Stimulated activated CD8-positive, alpha-beta memory T cell treated with anti-CD3 and anti-CD28 coated beads, Interleukin-2, amount 100 ng/mL, for 1 hour (primary cell): ENCODE data around the gene RPS26.
"Not testable (repeated sequence)": the region's sequence is repeated elsewhere in the genome, so short reads cannot be mapped to it uniquely, and the experiment has no call there.

ENCODE experiments used
- DNase-seq, 2 donors: peaks; one replicate each; pipeline ENCODE4 v3.0.0-alpha.2; 2020; ENCODE audit warnings: low read depth in 2 of 2

The RPS26 gene

DNA sequence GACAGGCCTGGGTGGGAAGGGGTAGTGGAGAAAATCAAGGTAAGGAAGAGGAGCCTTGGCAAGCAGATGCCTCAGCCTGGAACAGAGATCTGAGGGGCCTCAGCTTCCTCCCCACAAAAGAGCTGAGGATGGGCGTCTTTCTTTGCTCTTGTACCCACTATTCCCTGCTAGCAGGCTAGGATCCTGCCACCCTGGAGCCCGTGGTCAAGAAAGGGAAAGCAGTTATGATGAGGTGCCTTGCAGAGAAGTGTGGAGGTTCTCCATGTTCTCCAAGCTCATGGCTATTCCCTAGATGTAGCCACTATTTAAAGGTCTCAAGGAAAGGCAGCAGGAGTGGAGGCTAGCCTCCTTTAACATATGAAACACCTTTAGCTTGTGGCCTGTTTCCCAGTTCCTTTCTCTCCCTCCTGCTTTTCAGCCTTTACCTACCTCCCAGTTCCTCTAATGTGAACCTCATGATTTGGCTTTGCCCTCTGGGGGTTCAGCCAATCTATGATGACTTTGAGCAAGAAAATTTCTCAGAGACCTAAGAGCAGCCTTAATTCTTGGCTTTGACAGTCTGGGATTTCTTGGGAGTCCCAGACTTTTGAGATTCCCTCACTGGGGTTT lies 19.7 kb upstream of the RPS26 start:
- DNase-seq = no peak

DNA sequence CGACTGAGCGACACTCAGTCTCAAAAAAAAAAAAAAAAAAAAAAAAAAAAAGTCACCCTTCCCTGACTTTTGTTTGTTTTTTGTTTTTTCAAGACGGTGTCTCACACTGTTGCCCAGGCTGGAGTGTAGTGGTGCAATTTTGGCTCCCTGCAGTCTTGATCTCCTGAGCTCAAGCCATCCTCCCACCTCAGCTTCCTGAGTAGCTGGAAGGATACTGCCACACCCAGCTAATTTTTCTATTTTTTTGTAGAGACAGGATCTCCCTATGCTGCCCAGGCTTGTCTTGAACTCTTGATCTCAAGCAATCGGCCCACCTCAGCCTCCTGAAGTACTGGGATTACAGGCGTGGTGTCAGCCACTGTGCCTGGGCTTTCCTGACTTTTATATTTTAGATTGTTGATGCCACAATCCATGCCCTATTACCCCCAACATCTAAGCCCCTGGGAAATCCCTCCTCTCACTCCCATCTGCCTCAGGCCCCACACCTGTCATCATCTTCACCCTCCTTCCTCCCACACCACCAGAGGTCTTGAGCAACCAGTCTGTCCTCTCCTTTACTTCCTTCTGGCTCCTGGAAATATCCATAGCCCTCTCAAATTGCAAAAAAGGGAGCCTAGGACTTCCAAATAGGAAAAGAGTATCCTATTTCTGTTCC lies 13.1 kb upstream of the RPS26 start:
- no peak for DNase-seq

DNA sequence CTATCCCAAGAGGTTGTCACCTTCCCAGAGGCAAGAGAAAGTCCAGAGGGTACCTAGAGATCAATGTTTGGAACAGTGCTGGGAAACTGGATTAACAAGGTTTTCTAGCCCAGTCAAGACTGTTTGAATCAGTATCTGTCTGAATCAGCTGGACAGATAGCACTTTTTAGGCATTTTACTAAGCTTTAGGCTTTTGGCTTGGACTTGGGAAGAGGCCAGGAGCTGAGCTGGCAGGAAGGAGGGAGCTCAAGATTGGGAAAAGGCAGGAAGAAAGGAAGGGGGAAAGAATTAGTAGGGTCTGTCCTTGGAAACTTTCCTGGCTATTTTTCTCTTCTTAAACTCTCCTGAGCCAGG lies 12.6 kb upstream of the RPS26 start:
- DNase-seq = no peak

DNA sequence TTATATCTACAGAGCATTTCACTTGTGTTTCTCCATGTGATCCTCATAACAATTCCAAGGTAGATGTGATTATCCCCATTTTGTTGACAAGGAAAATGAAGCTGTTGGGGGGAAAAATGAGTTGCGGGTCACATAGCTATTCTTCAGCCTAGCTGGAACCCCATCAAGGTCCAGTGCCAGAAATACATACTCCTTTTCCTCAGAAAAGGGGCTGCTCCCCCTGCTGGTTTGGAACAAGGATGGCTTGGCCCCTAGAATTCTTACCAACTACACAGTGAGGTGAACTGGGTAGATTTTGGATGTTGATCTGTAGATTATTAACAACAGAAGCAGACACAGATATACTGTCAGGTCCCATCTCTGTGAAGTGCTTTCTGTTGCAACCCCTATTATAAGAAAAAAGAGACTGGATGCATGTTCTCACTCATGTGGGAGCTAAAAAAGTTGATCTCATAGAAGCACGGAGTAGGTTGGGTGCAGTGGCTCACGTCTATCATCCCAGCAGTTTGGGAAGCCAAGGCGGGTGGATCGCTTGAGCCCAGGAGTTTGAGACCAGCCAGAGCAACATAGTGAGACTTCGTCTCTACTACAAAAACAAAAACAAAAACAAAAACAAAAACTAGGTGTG lies 11.9 kb upstream of the RPS26 start:
- no peak for DNase-seq

DNA sequence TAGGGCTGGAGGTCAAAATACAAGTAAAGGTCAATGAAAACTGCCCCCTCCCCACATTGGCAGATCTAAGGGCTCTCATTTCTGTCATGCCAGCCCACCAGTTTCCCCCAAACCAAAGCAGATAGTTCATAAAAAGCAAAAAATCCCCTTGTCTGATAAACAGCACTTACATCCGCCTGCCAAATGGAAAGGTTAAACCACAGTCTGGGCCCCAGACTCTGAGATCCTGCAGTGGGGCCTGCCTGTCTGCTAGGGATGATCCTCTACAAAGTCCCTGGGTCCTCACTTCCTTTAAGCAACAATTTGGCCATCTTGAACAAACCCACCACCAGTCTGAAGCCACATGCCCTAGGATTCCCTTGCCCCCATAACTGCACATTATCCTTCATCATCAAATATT lies 9.7 kb upstream of the RPS26 start:
- DNase-seq = no peak

DNA sequence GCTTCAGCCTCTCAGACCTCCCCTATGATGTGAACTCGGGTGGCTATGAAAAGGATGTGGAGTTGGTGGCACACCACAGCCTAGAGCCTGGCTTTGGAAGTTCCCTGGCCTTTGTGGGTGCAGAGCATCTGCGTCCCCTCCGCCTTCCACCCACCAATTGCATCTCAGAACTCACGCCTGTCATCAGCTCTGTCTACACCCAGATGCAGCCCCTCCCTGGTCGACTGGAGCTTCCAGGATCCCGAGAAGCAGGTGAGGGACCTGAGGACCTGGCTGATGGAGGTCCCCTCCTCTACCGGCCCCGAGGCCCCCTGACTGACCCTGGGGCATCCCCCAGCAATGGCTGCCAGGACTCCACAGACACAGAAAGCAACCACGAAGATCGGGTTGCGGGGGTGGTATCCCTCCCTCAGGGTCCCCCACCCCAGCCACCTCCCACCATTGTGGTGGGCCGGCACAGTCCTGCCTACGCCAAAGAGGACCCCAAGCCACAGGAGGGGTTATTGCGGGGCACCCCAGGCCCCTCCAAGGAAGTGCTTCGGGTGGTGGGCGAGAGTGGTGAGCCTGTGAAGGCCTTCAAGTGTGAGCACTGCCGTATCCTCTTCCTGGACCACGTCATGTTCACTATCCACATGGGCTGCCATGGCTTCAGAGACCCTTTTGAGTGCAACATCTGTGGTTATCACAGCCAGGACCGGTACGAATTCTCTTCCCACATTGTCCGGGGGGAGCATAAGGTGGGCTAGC lies 7.0 kb upstream of the RPS26 start:
- no peak for DNase-seq

DNA sequence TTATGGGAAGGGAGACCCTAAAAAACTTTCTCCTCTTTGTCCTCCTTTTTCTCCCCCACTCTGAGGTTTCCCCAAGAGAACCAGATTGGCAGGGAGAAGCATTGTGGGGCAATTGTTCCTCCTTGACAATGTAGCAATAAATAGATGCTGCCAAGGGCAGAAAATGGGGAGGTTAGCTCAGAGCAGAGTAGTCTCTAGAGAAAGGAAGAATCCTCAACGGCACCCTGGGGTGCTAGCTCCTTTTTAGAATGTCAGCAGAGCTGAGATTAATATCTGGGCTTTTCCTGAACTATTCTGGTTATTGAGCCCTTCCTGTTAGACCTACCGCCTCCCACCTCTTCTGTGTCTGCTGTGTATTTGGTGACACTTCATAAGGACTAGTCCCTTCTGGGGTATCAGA lies 4.6 kb upstream of the RPS26 start:
- no peak for DNase-seq

DNA sequence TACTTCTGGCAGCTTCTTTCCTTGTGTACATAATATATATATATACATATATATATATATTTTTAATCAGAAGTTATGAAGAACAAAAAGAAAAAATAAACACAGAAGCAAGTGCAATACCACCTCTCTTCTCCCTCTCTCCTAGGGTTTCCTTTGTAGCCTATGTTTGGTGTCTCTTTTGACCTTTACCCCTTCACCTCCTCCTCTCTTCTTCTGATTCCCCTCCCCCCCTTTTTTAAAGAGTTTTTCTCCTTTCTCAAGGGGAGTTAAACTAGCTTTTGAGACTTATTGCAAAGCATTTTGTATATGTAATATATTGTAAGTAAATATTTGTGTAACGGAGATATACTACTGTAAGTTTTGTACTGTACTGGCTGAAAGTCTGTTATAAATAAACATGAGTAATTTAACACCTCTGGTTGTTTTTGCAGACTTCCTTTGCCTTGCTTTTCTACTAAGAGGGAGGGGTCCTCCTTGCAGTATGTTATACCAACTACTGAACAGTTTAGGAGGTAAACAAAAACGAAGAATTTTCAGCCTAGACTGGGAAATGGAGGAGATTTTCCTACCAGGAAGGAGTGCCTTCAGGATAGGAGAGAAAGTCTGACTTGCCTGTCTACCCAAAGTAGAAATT lies 3.6 kb upstream of the RPS26 start:
- DNase-seq = no peak

DNA sequence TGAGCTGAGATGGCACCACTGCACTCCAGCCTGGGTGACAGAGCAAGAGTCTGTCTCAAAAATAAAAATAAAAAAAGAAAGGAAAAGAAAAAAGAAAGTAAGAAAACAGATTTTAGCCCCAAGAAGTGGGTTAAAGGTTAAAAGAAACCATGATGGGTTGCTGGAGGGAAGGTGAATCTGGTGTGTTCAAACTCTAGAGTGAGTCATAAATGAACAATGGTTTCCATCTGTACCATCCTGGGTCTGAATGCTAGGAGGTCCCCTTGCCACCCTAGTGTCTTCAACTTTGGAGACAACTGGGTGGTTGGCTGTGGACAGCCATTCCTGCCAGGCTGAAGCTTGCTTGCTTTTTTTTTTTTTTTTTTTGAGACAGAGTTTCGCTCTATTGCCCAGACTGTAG lies 1.6 kb upstream of the RPS26 start:
- DNase-seq = no peak

DNA sequence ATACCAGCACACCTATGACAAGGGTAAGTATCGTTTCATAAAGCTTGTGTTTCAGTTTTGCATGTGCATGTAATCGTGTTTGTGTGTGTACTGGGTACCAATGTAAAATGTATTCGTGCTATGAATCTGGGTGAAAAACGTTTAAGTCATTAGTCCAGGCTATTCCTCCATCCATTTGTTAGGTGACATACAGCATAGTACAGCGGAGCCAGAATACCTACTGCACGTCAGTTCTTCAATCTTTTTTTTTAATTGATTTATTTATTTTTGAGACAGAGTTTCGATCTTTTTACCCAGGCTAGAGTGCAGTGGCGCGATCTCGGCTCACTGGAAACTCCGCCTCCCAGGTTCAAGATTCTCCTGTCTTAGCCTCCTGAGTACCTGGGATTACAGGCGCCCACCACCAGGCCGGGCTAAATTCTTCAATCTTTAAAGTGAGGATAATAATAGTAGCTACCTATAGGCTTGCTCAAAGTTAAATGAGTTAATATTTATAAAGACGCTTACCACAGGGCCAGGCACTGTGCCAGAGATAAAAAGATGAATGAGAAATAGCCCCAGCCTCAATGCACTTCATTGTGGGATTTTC lies 661 bp upstream of the RPS26 start:
- DNase-seq = no peak

DNA sequence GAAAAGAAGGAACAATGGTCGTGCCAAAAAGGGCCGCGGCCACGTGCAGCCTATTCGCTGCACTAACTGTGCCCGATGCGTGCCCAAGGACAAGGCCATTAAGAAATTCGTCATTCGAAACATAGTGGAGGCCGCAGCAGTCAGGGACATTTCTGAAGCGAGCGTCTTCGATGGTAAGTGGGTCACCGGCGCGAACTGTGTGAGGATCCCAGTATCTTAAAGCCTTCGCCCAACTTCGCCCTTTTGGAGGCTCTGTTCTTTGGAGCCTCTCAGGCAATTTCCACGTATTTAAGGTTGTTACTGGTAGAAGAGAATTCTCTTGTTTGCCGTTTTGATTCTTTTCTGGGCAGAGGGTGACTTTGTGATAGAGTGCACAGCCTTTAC lies 704 bp downstream of the RPS26 start:
- not testable (repeated sequence) for DNase-seq

DNA sequence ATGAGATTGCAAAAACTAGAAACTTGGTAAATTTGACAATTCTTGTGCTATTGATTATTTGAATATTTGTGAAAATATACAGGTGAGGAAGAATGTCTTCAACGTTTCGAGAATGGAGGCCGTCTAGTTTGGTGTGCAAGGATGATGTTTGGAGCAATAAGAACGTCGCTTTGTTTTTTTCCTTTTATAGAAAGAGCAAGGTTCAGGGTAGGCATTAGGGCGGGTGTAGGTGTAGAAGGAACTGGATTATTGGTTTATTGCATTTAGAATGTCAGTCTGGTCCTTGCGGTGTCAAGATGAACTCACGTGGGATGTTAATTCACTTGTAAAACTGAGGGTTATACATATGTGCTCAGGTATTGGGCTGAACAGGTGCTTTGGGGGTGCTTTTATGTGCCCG lies 1.1 kb downstream of the RPS26 start:
- no peak for DNase-seq

DNA sequence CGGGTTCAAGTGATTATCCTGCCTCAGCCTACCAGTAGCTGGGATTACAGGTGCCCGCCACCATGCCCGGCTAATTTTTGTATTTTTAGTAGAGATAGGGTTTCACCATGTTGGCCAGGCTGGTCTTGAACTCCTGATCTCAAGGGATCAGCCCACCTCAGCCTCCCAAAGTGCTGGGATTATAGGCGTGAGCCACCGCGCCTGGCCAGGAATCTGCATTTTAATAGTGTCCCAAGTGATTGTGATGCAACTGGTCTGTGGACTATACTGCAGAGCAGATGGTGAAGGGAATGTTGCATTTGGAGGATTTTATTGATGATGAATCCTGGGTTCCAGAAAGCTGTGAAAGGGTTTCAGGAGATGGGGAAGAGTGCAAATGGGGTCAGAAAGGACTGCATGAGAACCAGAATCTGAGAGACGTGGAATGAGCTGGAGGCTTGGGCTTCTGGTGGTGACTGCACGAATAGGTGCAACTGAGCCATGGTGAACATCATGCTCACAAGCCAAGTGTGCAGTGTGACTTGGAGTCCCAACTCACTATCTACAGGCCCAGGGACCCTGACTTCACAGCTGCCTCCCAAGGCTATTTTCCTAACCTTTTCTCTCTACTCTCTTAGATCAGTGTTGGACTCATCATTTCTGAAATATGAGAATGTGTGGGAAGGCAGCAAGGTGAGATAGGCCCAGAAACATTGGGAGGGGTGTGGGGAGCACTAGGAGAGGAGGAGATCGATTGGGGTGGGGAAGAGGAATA lies 4.5 kb downstream of the RPS26 start:
- no peak for DNase-seq

DNA sequence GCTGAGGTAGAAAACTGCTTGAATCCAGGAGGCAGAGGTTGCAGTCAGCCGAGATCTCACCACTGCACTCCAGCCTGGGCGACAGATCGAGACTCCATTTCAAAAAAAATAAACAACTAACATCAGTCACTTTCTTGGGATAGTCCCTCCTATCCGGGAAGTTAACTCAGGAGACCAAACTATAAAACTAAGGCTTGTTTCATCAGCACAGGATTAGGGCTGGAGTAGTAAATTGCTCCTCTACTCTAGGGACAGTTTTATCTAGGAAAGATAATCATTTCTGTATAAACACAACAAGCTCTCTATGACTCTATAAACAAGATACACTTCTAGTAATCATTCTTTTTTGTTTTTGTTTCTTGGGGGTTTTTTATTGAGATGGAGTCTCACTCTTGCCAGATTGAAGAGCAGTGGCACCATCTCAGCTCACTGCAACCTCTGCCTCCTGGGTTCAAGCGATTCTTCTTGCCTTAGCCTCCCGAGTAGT lies 11.7 kb downstream of the RPS26 start:
- DNase-seq = no peak

DNA sequence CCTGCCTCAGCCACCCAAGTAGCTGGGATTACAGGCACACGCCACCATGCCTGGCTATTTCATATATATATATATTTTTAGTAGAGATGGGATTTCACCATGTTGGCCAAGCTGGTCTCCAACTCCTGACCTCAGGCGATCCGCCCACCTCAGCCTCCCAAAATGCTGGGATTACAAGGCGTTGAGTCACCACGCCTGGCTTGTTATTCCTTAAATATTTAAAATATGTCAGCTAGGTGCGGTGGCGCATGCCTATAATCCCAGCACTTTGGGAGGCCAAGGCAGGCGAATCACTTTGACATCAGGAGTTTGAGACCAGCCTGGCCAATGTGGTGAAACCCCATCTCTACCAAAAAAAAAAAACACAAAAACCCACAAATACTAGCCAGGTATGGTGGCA lies 18.2 kb downstream of the RPS26 start:
- DNase-seq = not testable (repeated sequence)

DNA sequence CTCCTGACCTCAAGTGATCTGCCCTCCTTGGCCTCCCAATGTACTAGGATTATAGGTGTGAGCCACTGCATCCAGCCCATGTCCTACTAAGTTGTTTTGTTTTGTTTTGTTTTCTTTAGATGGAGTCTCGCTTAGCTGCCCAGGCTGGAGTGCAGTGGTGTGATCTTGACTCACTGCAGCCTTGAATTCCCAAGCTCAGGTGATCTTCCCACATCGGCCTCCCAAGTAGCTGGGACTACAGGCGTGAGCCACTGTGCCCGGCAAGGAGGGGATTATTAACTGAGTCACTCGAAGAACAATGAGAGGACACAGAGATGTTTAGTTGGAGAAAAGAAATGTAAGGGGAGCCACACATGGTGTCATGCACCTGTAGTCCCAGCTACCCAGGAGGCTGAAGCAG lies 20.3 kb downstream of the RPS26 start:
- no peak for DNase-seq

DNA sequence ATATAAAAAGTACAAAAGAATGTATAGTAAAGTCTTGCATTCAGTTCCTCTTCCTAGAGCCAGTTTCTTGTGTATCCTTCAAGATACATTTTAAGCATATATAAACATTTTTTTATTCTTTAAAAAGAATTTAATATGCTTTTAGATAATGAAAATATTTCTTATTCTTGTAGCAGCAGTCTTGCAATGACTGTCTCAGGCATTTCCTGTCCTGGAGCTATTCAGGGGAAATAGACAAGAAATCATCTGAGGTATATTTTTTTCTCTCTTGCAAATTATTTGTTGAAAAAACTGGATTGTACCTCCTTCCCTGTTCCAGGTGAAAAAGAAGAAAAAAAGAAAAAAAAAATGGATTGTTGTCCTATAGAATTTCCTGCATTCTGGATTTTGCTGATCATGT lies 21.3 kb downstream of the RPS26 start:
- DNase-seq = no peak

DNA sequence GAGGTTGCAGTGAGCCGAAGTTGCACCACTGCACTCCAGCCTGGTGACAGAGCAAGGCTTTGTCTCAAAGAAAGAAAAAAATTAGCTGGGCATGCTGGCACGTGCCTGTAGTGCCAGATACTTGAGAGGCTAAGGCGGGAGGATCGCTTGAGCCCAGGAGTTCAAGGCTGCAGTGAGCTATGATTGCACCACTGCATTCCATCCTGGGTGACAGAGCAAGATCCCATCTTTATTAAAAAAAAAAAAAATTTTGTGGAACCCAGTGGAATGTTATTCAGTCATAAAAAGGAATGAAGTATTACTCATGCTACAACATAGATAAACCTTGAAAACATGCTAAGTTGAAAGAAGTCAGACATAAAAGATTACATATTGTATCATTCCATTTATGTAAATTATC lies 29.9 kb downstream of the RPS26 start:
- DNase-seq = no peak

DNA sequence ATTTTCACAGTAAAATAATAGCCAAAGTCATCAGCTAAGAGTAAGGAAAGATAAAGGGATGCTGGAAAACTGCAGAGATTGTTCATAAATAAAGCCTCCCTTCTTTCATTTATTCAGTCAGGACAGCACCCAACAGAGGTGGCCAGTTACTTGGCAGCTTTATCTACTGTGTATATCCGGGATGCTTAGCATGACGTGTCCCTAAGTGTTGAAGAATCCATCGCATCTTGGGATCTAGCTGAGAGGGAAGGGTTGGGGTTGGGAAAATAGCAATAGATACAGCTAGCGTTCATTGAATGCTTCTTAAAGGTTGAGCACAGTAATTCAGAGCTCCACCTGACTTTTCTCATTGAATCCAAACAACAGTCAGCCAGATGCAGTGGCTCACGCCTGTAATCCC lies 32.7 kb downstream of the RPS26 start:
- DNase-seq = no peak

DNA sequence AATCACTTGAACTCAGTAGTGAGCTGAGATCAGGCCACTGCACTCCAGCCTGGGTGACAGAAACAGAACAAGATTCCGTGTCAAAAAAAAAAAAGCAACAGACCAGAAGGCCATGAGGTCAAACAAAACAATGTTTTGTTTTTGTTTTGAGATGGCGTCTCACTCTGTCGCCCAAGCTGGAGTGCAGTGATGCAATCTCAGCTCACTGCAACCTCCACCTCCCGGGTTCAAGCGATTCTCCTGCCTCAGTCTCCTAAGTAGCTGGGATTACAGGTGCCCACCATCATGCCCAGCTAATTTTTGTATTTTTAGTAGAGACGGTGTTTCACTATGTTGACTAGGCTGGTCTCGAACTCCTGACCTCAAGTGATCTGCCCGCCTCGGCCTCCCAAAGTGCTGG lies 36.2 kb downstream of the RPS26 start:
- not testable (repeated sequence) for DNase-seq

DNA sequence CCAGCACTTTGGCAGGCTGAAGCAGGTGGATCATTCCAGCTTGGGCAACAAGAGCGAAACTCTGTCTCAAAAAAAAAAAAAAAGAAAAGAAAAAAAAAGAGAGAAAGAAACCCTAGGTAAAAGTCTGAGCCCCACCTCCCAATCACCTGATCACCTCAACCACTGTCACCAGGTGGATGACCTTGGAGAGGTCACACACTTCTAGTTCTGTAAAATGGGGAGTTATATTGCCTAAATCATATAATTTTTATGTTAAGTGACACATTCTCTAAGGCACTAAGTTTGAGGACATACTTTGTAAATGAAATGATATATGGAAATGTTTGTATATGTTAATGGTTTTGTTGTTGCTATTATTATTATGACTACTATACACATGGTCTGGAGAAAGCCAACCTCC lies 36.7 kb downstream of the RPS26 start:
- DNase-seq = no peak
